Activated naive CD4-positive, alpha-beta T cell treated with anti-CD3 and anti-CD28 coated beads for 36 hours (primary cell): ENCODE measurements around the gene RAB7B. TPM values are rescaled to one million over a fixed set of nuclear protein-coding genes. Genes with fewer than 3 reads are reported as not detected.

Source experiments
- CTCF ChIA-PET: fragments of 350-600 bp; sonication (Branson Sonifier 250); formaldehyde crosslinking; loops from one replicate; lab custom pipeline; 2021; ENCODE audit warnings: antibody characterized with exemption; lab: Charles Lee
- DNase-seq: peaks from one replicate; pipeline ENCODE4 v3.0.0-alpha.2; 2020
- H3K27ac Mint-ChIP-seq: one replicate; pipeline ENCODE4 v1.8.0; 2021; ENCODE audit warnings: mild to moderate bottlenecking, mixed read lengths
- H3K27me3 Mint-ChIP-seq: one replicate; pipeline ENCODE4 v1.8.0; 2021; ENCODE audit warnings: low read depth, mixed read lengths
- H3K36me3 Mint-ChIP-seq: one replicate; pipeline ENCODE4 v1.8.0; 2021; ENCODE audit warnings: low read depth, mixed read lengths
- H3K4me1 Mint-ChIP-seq: one replicate; pipeline ENCODE4 v1.8.0; 2021; ENCODE audit warnings: low read depth, mixed read lengths
- H3K4me3 Mint-ChIP-seq: one replicate; pipeline ENCODE4 v1.8.0; 2021; ENCODE audit warnings: mild to moderate bottlenecking, moderate library complexity, mixed read lengths
- H3K9me3 Mint-ChIP-seq: one replicate; pipeline ENCODE4 v1.8.0; 2021; ENCODE audit warnings: mixed read lengths
- intact Hi-C: fragments of 100-400 bp; cut with micrococcal nuclease; formaldehyde crosslinking; loops from one replicate; pipeline ENCODE4 v1.15.1; 2023
- total RNA-seq, 2 experiments: library from RNA; stranded (reverse); gene quantifications; one replicate each; pipeline ENCODE4 v1.2.3, GENCODE V29; 2021

RAB7B gene
- total RNA-seq, 2 experiments from 2014 or later = not detected

- no peak for DNase-seq
- H3K4me3 Mint-ChIP-seq = no peak overlapping the region
- H3K36me3 Mint-ChIP-seq = no peaks in the 10 kb centered on the region
- intact Hi-C loops = no loop called here
- H3K4me1 Mint-ChIP-seq = no peaks in the 10 kb centered on the region
- H3K9me3 Mint-ChIP-seq = no peaks in the 10 kb centered on the region
- no peak overlapping the region for H3K27ac Mint-ChIP-seq
- CTCF ChIA-PET = interaction anchor here (1.1 to 3.1 kb wide), 4 partner anchors 8 to 155 kb away, joined by 4 to 20 read pairs (median 6); partner anchors contain the start of gene SLC26A9
- peaks cover 4% of the 10 kb centered on the region for H3K27me3 Mint-ChIP-seq
Observed at GRCh38 chr1:205950826-205951549, 52.2 kb downstream of the RAB7B start.

GRCh38 chr1:205950280-205950679 lies 52.9 kb downstream of the RAB7B start:
- Mint-ChIP-seq H3K4me3 (no peak overlapping the region), H3K27me3 (peaks cover 3% of the 10 kb centered on the region), H3K36me3 (no peaks in the 10 kb centered on the region), H3K27ac (no peak overlapping the region), H3K4me1 (no peaks in the 10 kb centered on the region), H3K9me3 (no peaks in the 10 kb centered on the region)
- no peak for DNase-seq
- intact Hi-C loops = no loop called here
- CTCF ChIA-PET = interaction anchor here (1.1 to 3.1 kb wide), 2 partner anchors 27 to 156 kb away, joined by 4 to 20 read pairs; no protein-coding TSS in a partner anchor

GRCh38 chr1:205949753-205950152 lies 53.4 kb downstream of the RAB7B start:
- Mint-ChIP-seq H3K4me1 (no peaks in the 10 kb centered on the region), H3K4me3 (no peak overlapping the region), H3K27ac (no peak overlapping the region), H3K9me3 (no peaks in the 10 kb centered on the region), H3K27me3 (no peaks in the 10 kb centered on the region), H3K36me3 (no peaks in the 10 kb centered on the region)
- intact Hi-C loops = no loop called here
- no peak for DNase-seq
- CTCF ChIA-PET = interaction anchor here (1.2 to 3.1 kb wide), 2 partner anchors 27 to 28 kb away, joined by 4 to 20 read pairs; no protein-coding TSS in a partner anchor

GRCh38 chr1:205948886-205949285 lies 54.3 kb downstream of the RAB7B start:
- H3K9me3 Mint-ChIP-seq = no peaks in the 10 kb centered on the region
- H3K27me3 Mint-ChIP-seq = peaks cover under 1% of the 10 kb centered on the region
- H3K4me1 Mint-ChIP-seq = no peaks in the 10 kb centered on the region
- no peak for DNase-seq
- intact Hi-C loops = no loop called here
- H3K4me3 Mint-ChIP-seq = no peak overlapping the region
- no peaks in the 10 kb centered on the region for H3K36me3 Mint-ChIP-seq
- CTCF ChIA-PET = interaction anchor here (1.2 kb wide), 1 partner anchor 28 kb away, joined by 4 read pairs; no protein-coding TSS in a partner anchor
- H3K27ac Mint-ChIP-seq = no peak overlapping the region

GRCh38 chr1:205948039-205948438 lies 55.2 kb downstream of the RAB7B start:
- Mint-ChIP-seq H3K9me3 (no peaks in the 10 kb centered on the region), H3K27me3 (peaks cover 4% of the 10 kb centered on the region), H3K36me3 (no peaks in the 10 kb centered on the region), H3K27ac (no peak overlapping the region), H3K4me3 (no peak overlapping the region), H3K4me1 (no peaks in the 10 kb centered on the region)
- DNase-seq = no peak
- CTCF ChIA-PET = interaction anchor here (1.8 kb wide), 1 partner anchor 29 kb away, joined by 4 read pairs; no protein-coding TSS in a partner anchor
- intact Hi-C loops = no loop called here

GRCh38 chr1:205947024-205947423 lies 56.2 kb downstream of the RAB7B start:
- Mint-ChIP-seq H3K27ac (no peak overlapping the region), H3K9me3 (no peaks in the 10 kb centered on the region), H3K4me1 (no peaks in the 10 kb centered on the region), H3K4me3 (no peak overlapping the region), H3K27me3 (peaks cover 10% of the 10 kb centered on the region), H3K36me3 (no peaks in the 10 kb centered on the region)
- intact Hi-C loops = no loop called here
- CTCF ChIA-PET = interaction anchor here (1.8 kb wide), 1 partner anchor 30 kb away, joined by 4 read pairs; no protein-coding TSS in a partner anchor
- no peak for DNase-seq

GRCh38 chr1:205945069-205945468 lies 58.1 kb downstream of the RAB7B start:
- peaks cover 23% of the 10 kb centered on the region for H3K27me3 Mint-ChIP-seq
- DNase-seq = no peak
- intact Hi-C loops = no loop called here
- no peak overlapping the region for H3K4me3 Mint-ChIP-seq
- no peaks in the 10 kb centered on the region for H3K4me1 Mint-ChIP-seq
- H3K36me3 Mint-ChIP-seq = no peaks in the 10 kb centered on the region
- H3K9me3 Mint-ChIP-seq = no peaks in the 10 kb centered on the region
- H3K27ac Mint-ChIP-seq = no peak overlapping the region
- CTCF ChIA-PET = no interaction called here

GRCh38 chr1:205944525-205944924 lies 58.7 kb downstream of the RAB7B start:
- H3K27ac Mint-ChIP-seq = no peak overlapping the region
- CTCF ChIA-PET = interaction anchor here (0.9 kb wide), 1 partner anchor 26 kb away, joined by 3 read pairs; no protein-coding TSS in a partner anchor
- H3K27me3 Mint-ChIP-seq = peaks cover 28% of the 10 kb centered on the region
- H3K36me3 Mint-ChIP-seq = no peaks in the 10 kb centered on the region
- intact Hi-C loops = no loop called here
- no peaks in the 10 kb centered on the region for H3K4me1 Mint-ChIP-seq
- DNase-seq = no peak
- no peak overlapping the region for H3K4me3 Mint-ChIP-seq
- H3K9me3 Mint-ChIP-seq = no peaks in the 10 kb centered on the region

- no peaks in the 10 kb centered on the region for H3K4me1 Mint-ChIP-seq
- H3K27ac Mint-ChIP-seq = no peak within 1 kb of the TSS
- H3K9me3 Mint-ChIP-seq = no peaks in the 10 kb centered on the region
- peaks cover 35% of the 10 kb centered on the region for H3K27me3 Mint-ChIP-seq
- intact Hi-C loops = no loop called here
- H3K36me3 Mint-ChIP-seq = no peaks in the 10 kb centered on the region
- no peak within 1 kb of the TSS for H3K4me3 Mint-ChIP-seq
- DNase-seq = no peak
- CTCF ChIA-PET = interaction anchor here (1.3 to 1.9 kb wide), 2 partner anchors 8 to 35 kb away, joined by 3 to 5 read pairs; no protein-coding TSS in a partner anchor
Observed at GRCh38 chr1:205943245-205943644, 60.0 kb downstream of the RAB7B start, which contains the start of gene SLC26A9. Gene SLC26A9, minus strand, starts transcription at chr1:205943456. Its CDS starts 7,636 bp downstream, at chr1:205935820.

GRCh38 chr1:205942631-205943159 lies 60.5 kb downstream of the RAB7B start:
- Mint-ChIP-seq H3K9me3 (no peaks in the 10 kb centered on the region), H3K4me1 (no peaks in the 10 kb centered on the region), H3K4me3 (no peak overlapping the region), H3K27ac (no peak overlapping the region), H3K36me3 (no peaks in the 10 kb centered on the region), H3K27me3 (peaks cover 39% of the 10 kb centered on the region)
- intact Hi-C loops = no loop called here
- no peak for DNase-seq
- CTCF ChIA-PET = interaction anchor here (1.3 to 1.9 kb wide), 2 partner anchors 9 to 35 kb away, joined by 3 to 5 read pairs; no protein-coding TSS in a partner anchor

- Mint-ChIP-seq H3K9me3 (no peaks in the 10 kb centered on the region), H3K4me3 (no peak overlapping the region), H3K36me3 (no peaks in the 10 kb centered on the region), H3K4me1 (no peaks in the 10 kb centered on the region), H3K27me3 (peaks cover 39% of the 10 kb centered on the region), H3K27ac (no peak overlapping the region)
- no peak for DNase-seq
- intact Hi-C loops = no loop called here
- CTCF ChIA-PET = no interaction called here
Observed at GRCh38 chr1:205940710-205941109, 62.5 kb downstream of the RAB7B start.

GRCh38 chr1:205939690-205940330 lies 63.4 kb downstream of the RAB7B start:
- Mint-ChIP-seq H3K4me1 (no peaks in the 10 kb centered on the region), H3K9me3 (no peaks in the 10 kb centered on the region), H3K27me3 (peaks cover 39% of the 10 kb centered on the region), H3K36me3 (no peaks in the 10 kb centered on the region), H3K4me3 (no peak overlapping the region), H3K27ac (no peak overlapping the region)
- no peak for DNase-seq
- intact Hi-C loops = no loop called here
- CTCF ChIA-PET = interaction anchor here (0.6 kb wide), 1 partner anchor 160 kb away, joined by 3 read pairs; no protein-coding TSS in a partner anchor
